HG03469 (cell line): ENCODE results near the gene ACTG1.

Experiments
- ATAC-seq: cut with Tn5 transposase; IDR thresholded peaks from one replicate; pipeline ENCODE4 v1.9.1; 2021; ENCODE audit warnings: mild to moderate bottlenecking, moderate library complexity, moderate number of reproducible peaks; ENCODE audit not compliant: unreplicated experiment

The ACTG1 gene

DNA sequence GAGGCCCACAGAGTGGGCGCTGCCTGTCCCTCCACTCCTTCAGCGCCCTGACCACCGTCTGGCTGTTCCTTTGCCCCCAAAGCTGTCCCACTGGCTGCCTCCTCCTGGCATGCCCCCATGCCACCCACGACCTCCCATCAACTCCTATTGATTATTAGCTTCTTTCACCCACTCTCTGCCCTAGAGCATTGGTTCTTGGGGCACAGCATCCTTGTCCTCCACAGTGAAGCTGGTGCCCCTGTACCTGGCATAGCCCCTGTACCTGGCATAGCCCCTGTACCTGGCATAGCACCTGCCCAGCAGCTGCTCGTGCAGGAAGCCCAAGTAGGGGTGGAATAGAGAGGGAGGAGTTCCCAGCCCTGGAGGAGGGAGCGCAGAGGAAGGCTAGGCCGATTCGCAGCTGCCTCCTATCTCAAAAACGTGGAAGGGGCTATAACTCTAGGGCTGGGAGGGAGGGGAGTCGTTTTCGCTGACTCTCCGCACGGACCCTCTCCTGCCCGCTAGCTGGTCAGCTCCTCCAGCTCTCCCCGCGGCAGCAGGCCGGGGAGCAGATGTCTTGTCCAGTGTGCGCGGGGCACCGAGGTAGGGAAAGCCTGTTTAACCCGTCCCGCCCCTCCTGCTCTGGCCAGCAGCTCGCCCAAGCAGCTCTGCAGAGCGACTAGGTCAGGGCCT, 5.7 kb upstream of the ACTG1 start:
- no peak for ATAC-seq

DNA sequence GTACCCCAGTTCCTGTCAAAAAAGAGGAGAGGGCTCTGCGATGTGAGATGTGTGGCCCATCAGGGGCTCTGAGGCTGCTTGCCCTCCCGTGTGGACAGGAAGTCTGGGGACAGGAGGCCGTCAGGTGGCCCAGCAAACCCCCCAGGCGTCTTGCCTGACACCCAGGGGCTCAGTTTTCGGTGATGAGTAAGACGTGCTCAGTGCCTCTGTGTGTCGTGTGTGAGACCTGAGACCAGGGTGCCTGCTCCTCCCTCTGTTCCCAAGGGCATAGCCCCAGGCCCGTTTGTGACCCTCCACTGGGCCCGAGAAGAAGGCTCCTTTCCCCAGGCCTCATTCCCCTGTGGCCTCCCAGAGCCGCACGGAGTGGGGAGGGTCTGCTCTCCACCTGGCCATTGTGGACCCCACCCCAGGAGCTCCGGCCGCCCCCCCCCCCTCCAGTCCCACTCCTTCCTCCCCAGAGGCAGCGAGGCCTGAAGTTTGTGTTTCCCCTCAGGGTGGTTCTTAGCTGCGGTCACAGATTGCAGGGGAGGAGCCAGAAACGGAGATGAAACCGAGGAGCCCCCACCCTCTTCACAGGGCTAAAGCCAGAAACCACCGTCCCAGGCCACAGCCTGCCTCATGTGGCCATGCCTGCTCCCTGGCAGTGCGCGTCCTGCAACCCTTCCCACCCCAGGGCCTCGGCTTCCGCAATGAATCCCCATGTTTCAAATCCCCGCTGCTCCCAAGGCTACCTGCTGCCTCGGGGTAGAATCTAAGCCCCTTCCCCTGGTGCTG, 4.9 kb upstream of the ACTG1 start:
- ATAC-seq: no peak

DNA sequence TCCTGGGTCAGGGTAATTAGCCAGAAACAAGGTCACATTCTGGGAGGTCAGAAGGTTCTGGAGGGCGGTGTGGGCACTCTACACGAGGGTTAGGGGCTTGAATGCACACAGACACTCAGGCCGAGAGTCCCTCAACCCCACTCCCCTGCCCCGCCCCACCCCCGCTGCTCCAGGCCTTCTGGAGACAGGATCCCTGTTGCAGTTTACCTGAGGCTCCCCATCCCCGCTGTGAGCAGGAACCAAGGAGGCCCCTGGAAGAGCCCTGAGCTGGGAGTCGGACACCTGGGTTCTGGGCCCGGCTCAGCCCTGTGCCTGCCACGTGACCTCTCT, 4.4 kb upstream of the ACTG1 start:
- no peak for ATAC-seq

DNA sequence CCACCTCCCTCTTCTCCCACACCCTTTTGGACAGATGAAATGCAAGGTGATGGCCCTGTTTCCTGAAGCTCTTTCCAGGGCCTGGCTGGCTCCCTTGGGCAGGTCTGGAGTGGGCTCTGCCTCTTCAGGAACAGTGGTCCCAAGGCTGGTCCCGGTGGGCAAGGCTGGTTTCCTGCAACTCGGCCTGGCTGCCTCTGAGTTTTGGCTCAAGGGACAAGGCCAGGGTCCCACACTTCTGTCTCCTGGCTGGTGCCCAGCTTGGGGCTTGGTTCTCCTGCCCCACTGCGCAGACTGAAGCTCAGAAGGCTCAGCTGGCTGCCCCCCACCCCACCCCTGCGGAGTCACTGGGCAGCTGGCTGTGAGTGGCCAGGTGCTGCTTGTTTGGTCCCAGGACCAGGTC, 3.8 kb upstream of the ACTG1 start:
- no peak for ATAC-seq

DNA sequence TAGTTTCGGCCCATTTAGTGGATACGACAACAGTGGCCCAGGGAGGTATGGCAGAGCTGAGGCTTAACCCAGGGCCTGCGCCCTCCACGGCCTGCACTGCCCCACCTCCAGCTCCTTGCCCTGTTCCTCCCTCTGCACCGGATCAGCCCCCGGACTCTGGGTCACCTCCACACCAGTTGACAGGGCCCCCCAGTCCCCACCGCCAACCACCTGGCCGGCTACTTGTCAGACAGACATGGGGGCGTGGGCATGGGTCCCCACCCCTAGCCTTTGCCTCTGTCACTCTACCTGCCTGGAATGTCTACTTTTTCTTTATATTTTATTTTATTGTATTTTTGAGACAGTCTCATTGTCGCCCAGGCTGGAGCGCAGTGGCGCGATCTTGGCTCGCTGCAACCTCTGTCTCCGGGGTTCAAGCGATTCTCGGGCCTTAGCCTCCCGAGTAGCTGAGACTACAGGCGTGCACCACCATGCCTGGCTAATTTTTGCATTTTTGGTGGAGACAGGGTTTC, 3.0 kb upstream of the ACTG1 start:
- ATAC-seq: no peak

DNA sequence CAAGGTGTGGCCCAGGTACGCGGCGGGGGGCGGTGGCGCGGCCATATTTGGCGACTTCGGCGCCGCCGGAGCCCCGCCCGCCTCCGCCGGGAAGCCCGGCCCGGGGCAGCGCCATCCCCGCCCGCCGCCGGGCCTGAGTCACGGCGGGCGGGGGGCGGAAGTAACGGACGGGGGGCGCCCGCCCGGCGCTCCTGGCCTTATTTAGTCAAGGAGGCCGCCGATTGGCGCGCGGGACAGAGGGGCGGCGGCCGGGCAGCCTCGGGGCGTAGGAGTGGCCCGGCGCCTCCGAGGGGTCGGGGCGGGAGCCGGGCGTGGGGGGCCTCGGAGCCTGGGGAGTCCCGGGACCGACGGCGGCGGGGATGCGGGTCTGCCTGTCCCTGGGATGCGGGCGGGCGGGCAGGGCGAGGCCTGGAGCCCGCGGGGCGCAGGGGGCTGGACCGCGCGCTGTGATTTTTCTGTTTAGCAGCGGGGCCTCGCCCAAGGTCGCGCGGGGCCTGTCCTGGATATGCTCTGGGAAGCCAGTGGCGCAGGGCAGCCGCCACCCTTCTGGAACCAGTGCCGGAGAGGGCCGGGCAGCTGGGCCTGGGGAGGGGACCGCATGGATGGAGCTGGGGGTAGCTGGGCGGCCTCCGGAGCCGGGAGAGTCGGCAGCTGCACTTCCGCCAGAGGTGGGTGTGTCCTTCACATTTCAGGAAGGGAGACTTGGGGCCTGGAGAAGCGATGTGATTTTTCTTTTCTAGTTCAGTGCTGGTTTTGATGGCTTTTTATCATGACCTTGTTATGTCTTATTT, 2.3 kb upstream of the ACTG1 start:
- no peak for ATAC-seq

DNA sequence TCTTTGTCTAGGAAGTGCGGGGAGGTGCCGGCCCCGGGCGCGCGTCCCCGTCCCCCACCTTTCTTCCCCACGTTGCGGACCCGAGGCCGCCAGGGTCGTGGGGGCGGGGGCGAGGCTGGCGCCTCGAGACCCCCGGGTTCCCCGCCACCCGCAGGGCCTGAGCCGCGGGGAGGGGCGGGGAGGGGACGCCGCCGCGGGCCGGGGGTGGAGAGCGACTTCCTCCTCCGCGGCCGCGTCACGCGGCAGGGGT, 1.8 kb upstream of the ACTG1 start:
- ATAC-seq: no peak

DNA sequence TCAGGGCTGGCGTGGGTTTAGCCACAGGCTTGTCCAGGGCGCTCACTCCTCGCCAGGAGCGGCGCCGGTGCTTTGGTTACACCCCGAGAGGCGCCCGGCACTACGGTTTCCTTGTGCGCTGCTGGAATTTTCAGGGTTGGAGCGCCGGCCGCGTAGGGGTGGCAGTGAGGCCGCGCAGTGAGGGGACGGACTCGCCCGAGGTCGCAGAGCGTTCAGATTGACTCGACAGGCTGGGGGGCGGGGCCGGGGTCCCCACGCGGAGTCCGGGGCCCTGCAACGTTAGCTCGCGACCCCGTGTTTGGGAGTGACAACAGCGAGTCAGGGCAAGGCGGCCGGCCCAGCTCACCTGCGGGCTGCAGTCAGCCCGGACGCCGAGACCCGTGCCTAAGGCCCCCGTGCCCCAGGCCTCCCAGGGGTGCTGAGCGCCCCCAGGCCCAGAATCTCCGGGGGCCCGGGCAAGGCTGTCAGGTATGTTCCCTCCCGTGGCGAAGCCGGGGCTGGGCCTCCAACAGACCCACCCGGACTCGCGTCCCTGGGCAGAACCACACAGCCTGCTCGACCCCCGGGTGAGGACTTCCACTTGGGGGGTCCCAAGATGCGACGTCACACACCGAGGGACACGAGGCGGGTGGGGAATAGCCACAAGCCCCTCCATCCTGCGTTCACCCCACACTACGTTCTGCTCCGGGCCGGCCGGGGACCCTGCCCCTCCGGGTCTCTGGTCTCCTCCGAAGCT, 1.3 kb upstream of the ACTG1 start:
- no peak for ATAC-seq

DNA sequence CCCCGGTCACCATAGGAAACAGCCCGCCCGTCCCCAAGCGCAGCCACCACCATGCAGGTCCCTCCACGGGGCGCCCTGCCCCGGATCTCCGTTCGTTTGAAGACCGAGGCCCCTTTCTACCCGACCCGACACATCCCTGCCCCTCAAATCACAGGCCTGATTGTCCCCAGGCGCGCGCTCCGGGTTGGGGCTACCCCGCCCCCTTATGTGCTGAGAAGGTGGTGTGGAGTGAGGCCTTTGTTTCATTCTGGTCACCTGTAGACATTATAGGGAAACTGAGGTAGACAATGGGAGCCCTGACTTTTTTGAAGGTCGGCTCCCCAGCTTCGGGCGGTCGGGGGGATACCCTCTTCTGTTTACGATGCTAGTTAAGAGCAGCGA, 763 bp upstream of the ACTG1 start:
- ATAC-seq: no peak

DNA sequence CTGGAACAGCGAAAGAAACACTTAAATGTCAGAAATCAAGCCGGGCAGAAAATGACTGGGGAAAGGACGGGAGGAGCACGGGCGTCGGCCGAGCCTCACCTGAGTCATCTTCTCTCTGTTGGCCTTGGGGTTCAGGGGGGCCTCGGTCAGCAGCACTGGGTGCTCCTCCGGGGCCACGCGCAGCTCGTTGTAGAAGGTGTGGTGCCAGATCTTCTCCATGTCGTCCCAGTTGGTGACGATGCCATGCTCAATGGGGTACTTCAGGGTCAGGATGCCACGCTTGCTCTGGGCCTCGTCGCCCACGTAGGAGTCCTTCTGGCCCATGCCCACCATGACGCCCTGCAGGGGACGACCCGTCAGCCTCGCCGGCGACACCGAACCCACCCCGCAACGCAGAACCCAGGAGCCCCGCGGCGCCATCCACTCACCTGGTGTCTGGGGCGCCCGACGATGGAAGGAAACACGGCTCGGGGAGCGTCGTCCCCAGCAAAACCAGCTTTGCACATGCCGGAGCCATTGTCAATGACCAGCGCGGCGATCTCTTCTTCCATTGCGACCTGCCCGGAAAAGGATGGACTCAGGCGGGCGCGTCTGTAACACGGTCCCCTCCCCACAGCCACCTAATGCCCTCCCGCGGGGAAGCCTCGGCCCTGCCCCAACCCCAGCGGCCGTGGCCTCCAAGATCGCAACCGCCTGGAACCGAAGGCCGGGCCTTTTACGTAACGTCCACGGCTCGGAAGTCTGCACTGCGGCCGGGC, 616 bp downstream of the ACTG1 start:
- ATAC-seq: no peak

DNA sequence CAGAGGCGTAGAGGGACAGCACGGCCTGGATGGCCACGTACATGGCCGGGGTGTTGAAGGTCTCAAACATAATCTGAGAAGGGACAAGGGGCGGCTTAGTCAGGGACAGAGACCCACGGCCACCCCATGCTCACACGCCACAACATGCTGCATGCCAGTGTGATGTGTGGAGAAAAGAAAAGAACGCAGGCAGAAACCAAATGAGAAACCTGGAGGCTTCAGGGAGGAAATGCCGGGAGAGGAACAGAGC, 1.1 kb downstream of the ACTG1 start:
- no peak for ATAC-seq

DNA sequence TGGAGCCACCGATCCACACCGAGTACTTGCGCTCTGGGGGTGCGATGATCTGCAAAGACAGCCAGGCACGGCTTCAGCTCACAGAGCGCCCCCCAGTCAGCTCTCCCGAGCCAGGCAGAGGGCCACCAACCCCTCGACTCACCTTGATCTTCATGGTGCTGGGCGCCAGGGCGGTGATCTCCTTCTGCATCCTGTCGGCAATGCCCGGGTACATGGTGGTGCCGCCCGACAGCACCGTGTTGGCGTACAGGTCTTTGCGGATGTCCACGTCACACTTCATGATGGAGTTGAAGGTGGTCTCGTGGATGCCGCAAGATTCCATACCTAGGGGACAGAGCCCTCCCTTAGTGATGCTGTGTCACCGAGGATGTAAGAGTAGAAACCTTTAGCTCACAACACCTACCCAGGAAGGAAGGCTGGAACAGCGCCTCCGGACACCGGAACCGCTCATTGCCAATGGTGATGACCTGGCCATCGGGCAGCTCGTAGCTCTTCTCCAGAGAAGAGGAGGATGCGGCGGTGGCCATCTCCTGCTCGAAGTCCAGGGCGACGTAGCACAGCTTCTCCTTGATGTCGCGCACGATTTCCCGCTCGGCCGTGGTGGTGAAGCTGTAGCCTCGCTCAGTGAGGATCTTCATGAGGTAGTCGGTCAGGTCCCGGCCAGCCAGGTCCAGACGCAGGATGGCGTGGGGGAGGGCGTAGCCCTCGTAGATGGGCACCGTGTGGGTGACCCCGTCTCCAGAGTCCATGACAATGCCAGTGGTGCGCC, 1.6 kb downstream of the ACTG1 start:
- ATAC-seq: no peak

DNA sequence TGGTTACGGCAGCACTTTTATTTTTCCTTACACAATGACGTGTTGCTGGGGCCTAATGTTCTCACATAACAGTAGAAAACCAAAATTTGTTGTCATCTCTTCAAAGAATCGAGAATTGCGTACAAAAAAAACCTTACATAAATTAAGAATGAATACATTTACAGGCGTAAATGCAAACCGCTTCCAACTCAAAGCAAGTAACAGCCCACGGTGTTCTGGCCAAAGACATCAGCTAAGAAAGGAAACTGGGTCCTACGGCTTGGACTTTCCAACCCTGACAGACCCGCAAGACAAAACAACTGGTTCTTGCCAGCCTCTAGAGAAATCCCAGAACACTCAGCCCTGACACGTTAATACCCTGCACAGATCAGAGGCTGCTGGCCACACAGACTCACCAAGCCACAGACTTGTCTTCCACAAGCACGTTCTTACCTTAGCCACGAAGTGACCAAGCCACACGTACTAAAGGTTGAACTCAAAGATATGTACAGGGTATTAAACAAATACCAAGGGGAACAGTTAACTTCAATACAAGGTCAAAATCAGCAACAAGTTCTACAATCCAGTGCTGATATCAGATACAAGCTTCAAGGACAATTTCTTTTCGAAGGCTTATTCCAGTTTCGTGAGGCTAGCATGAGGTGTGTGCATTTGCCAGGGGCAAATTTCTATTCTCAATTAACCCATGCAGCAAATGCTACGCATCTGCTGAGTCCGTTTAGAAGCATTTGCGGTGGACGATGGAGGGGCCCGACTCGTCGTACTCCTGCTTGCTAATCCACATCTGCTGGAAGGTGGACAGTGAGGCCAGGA, 2.4 kb downstream of the ACTG1 start:
- no peak for ATAC-seq

DNA sequence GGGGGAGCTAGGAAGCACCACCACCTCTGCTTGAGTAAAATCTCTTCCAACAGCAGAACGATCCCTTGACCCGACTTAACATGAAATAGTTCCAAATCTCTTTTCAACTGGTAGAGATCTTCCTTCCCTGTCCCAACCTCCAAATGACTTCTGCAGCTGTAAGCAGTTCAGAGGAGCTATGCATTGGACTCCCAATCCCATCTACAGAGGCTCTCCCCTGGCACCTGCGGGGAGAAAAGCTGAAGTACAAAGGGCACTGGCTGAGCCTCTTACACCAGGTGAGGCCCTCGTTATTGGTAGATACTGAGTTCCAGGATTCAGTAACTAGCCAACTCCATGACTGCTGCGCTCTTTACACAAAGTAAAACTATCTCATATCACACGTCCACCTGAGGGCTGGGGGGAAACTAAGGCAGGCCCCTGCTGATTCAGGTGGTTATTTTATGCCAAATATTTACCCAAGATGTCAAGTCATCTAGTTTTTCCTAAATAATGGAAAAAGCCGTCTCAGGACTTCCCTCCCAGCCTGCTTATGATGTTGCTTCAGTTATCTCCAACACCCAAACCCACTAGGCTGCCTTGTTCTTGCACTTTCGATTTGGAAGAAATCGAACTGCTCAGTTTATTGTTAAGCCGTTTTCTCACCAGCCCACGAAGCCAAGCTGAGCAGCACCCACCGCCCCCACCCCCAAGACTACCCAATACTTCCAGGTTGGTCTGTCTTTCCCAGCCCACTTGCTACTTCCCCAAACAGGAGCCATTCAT, 3.2 kb downstream of the ACTG1 start:
- no peak for ATAC-seq

DNA sequence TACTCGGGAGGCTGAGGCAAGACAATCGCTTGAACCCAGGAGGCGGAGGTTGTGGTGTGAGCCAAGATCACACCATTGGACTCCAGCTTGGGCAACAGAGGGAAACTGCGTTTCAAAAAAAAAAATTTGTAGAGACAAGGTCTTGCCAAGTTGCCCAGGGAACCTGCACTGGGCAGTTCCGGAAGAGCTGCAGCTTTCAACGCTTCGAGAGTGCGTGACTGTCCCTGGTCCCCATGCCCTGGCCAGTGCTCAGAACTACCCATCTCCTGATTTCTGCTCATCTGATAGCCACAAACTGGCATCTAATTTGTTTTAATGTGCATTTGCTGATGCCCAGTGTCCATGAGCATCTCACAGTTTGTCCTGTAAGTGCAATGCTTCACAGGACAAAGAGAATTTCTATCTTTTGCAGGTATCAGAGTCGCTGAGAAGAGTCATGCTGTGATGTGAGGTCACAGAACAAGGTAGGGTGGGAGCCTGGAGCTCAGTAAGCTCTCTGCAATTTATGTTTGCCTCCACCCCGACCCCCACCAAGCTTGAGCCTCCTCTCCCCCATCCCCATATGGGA, 3.9 kb downstream of the ACTG1 start:
- ATAC-seq: no peak

DNA sequence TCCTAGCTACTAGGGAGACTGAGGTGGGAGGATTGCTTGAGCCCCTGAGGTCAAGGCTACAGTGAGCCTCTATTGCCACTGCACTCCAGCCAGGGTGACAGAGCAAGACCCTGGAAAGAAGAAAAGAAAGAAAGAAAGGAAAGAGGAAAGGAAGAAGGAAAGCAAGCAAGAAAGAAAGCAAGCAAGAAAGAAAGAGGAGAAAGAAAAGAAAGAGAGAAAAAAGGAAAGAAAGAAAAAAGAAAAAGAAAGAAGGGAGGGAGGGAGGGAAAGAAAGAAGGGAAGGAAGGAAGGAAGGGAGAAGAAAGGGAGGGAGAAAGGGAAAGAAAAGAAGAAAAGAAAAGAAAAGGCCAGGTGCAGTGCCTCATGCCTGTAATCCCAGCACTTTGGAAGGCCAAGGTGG, 9.0 kb downstream of the ACTG1 start:
- no peak for ATAC-seq

DNA sequence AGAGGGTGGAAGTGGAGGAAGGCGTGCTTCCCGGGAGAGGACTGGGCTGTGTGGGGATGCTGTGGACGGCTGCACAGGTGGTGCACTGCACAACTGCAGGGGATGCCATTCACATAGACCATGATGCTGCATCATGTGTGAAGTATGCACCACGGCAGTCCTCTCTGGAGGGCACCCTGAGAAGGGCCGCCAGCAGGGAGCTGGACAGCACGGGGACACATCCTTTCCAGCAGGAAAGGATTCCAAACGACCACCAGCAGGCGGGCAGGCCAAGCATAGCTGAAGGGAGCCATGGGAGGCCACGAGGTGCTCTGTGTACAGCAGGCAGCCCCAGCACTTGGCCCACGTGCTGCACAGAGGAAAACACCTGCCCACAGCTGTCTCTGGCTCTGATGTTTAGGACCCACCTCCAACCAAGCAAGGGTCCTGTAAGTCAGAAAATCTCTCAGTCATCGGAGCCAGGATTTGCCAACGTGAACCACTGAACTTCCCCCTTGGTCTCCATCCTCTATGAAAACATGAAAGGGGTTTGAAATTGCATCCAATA, 10.1 kb downstream of the ACTG1 start:
- no peak for ATAC-seq

DNA sequence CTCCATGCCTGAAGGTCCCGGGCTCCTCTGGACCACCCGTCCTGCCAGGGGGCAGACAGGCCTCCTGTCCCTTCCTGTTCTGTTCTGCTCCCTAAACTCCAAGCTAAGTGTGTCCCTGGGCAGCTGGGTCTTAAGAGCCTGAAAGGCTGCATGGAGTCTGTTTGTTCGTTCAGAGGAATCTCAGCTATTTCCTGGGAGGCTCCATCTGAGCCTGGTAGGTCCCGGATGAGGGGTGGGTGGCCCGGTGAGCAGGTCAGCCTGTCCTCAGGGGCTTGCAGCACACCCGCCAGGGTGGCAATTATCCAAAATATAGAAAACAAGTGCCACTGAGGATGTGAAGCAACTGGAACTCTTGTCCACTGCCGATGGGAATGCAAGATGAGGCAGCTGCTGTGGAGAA, 12.6 kb downstream of the ACTG1 start:
- no peak for ATAC-seq
